SH-SY5Y (cell line): ENCODE measurements around the gene CTTNBP2NL.

ENCODE experiments used
- GATA2 ChIP-seq: IDR thresholded peaks from 2 replicates; pipeline ENCODE4 v1.6.1; 2011; ENCODE audit warnings: mild to moderate bottlenecking, low read depth, low read length
- GATA3 ChIP-seq: IDR thresholded peaks from 2 replicates; pipeline ENCODE4 v1.6.1; 2011; ENCODE audit warnings: low read depth, mild to moderate bottlenecking, low read length, moderate library complexity

CTTNBP2NL gene

DNA sequence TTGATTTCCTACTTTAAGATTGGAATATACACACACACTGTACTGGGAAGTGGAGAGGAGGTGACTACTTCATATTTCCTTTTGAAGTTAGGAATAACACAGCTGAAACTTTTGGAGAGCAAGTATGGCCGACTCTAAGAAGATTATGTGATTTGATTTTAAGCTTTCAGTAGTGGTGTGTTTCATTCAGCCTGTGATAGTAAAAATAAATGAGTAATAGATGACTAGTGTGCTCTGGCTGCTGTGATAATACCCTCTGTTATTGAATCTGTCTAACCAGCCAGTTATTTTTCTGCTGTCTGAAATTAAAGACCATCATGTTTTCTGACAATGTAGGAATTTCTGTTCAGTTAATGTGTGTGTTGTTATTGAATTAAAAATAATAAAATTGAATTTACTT, 48.3 kb downstream of the CTTNBP2NL start:
- TF ChIP-seq GATA2 (no peak), GATA3 (no peak)

DNA sequence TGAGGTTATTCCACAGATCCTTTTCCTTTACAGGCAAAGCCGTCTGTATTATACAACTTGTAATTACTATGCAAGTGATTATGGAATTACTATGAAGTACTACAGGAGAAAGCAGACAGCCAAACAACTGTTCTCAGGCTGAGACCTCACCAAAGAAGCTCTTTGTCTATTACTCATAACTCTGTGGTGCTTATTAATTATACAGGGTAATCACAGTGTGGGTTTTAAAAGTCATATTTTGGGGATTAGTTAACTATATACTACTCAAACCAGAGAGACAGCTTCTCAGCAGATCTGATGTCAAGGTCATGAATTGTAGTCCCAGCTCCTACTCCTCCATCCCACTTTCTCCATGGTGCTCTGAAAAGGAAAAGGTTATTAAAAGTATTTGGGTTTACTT, 49.6 kb downstream of the CTTNBP2NL start:
- TF ChIP-seq GATA2: no peak
- TF ChIP-seq GATA3: no peak

DNA sequence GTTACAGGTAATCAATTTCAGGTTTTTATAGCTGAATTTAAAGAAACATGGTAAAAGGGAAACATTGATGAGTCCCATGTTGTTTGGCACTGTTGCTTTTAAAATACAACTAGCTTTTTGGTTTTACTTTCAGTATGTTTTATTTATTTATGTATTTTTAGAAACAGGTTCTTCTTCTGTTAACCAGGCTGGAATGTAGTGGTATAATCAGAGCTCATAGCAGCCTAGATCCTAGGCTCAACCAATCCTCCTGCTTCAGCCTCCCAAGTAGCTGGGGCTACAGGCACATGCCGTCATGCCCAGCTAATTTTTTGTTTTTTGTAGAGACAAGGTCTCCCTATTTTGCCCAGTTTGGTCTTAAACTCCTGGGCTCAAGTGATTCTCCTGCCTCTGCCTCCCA, 50.4 kb downstream of the CTTNBP2NL start:
- TF ChIP-seq GATA3 (no peak), GATA2 (no peak)

DNA sequence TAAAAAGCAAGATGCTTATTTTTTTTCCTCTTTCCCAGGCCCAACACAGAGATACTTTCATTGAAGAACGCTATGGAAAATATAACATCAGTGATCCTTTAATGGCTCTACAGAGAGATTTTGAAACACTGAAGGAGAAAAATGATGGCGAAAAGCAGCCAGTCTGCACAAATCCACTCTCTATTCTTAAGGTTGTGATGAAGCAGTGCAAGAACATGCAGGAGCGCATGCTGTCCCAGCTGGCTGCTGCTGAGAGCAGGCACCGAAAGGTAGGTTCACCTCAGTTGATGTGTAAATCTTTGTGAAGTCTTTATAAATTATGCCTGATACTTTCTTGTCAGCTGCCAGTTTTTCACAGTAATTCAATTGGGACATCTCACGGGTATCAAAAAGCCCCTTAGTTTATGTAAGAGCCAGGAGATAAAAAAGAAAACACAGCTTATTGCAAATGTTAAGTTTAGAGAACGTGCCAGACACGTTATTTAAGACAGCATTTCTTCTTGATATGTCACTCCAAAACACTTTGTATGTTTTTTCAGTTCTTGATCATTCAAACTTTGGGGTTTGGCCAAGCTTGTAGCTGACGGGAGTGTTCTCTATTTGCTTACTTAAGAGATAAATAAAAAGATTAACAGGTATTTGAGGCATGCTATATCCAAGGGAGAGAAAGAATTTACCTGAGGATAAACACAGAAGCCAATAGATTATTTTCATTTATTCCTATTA, 53.1 kb downstream of the CTTNBP2NL start:
- TF ChIP-seq GATA2: no peak
- no peak for TF ChIP-seq GATA3

DNA sequence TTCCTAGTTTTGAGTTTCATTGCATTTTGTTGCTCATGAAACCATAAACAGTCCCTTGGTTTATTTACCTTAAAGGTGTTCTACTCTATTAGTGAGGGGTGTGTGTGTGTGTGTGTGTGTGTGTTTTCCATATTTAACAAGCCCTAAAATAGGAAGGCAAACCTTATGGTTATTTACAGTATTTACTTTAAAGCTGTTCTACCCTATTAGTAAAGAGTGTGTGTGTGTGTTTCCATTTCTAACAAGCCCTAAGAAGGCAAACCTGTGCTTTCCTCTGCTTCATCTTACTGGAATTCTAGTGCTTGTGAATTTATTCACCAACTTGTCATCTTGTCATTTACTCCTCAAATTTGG, 53.6 kb downstream of the CTTNBP2NL start:
- TF ChIP-seq GATA3: no peak
- TF ChIP-seq GATA2: no peak

DNA sequence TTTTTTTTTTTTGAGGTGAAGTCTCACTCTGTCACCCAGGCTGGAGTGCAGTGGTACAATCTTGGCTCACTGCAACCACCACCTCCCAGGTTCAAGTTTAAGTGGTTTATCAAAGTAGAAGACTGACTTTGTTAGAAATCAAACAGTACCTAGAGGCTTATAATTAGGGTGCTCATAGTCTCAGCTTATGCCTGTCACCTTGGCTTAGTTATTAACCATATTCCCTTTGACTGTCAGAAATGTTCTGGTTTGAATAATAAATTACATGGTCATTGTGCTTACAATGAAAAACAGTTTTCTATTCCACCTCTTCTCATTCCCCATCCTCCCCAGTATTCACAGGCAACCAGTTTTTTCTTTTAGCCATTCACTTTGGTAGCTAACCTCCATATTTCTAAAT, 54.8 kb downstream of the CTTNBP2NL start:
- no peak for TF ChIP-seq GATA3
- TF ChIP-seq GATA2: no peak

DNA sequence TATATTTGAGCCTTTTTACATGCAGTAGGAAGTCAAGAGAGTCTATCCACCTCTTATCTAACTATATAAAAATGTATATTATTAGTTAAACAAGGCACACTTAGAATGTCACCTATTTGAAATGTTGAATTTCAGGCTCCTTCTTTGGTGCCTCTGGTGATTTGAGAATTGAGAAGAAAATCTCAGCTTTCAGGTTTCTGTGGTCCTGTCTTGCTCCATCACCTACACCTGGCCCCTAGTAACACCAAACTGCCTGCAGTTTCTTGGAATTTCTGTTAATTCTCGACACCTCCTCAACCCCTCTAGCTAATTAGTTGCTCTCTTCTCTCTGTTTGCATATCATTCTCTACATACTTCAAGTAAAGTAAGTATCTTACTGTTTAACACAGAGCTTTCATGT, 57.9 kb downstream of the CTTNBP2NL start:
- no peak for TF ChIP-seq GATA3
- TF ChIP-seq GATA2: no peak

DNA sequence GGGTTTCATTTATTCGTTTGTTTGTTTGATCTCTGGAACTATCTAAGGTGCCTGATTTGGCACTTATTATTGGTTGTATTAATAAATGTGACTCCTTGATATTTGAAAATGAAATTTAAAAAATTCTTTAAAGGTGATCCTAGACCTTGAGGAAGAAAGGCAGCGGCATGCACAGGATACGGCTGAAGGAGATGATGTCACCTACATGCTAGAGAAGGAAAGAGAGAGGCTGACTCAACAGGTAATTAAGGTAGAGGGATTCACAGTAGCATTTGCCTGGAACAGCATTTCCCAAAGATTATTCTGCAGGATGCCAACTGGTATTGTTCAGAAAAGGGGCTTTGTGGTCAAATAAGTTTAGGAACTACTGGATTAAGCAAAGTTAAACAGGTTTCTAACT, 58.3 kb downstream of the CTTNBP2NL start:
- TF ChIP-seq GATA2 (no peak), GATA3 (no peak)

DNA sequence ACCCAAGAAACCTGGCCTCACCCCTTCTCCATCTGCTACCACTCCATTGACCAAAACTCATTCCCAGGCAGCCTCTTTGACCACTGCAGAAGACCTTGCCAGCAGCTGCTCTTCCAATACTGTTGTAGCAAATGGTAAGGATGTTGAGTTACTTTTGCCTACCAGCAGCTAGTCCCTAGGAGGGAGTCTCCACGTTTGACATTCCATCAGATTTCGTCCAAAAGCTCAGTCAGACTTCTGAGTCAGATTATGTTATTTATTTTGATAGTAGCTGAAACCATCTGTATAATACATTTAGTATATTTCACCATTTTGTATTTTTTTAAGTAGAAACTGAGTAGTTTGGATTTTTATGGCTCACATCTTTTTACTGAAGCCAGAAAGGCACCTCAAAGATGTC, 61.2 kb downstream of the CTTNBP2NL start:
- TF ChIP-seq GATA2: no peak
- no peak for TF ChIP-seq GATA3

DNA sequence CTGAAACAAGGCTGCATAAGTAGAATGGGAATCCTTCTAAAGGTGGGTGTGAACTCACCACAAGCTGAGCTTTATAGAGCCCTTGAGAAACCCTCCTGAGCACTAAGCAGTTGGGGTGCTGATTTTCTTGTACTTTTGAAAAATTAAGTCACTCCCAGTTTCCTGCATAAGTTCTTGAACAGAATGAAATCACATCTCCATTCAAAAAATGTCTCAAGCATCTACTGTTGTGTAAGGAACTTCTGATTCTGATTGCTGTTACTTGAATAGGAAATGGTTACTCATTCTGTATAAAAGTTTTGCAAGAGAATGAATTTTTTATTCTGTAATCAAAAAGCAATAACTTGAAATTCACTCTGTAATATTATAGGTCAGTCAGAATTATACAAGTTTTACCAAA, 61.9 kb downstream of the CTTNBP2NL start:
- TF ChIP-seq GATA3: no peak
- no peak for TF ChIP-seq GATA2

DNA sequence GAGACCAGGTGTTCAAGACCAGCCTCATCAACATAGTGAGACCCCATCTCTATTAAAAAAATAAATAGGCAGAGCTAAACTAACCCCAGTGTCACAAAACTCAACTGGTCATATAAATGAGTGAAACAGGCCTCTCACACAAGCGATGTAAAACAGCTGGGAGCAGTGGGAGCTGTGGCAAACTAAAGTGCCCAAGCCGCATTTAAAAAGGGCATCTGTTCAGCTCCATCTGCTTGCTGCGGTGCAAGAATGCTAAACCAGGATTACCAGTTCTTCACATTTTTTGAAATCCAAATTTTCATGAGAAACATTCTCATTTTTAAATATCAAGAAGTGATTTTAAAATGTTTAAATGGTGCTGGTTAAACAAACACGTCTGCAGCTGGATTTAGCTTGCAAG, 62.7 kb downstream of the CTTNBP2NL start:
- no peak for TF ChIP-seq GATA3
- no peak for TF ChIP-seq GATA2

DNA sequence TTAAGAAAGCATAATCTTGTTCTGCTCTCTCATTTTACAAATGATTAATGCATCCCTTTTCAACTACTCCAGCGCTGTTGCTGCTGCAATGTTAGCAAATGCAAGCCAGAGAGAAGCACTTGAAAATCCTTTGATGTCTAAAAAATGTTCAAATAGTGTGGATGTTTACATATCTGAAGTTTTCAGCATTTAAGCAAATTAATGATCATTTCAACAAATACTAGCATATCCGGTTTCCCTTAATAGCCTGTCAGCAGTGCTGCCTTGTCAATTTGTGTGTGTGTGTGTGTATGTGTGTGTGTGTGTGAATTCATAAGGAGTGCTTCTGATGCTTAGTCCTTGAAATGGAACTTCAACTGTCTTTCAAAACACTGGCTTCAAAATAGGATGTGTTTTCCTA, 64.6 kb downstream of the CTTNBP2NL start:
- TF ChIP-seq GATA2: no peak
- no peak for TF ChIP-seq GATA3

DNA sequence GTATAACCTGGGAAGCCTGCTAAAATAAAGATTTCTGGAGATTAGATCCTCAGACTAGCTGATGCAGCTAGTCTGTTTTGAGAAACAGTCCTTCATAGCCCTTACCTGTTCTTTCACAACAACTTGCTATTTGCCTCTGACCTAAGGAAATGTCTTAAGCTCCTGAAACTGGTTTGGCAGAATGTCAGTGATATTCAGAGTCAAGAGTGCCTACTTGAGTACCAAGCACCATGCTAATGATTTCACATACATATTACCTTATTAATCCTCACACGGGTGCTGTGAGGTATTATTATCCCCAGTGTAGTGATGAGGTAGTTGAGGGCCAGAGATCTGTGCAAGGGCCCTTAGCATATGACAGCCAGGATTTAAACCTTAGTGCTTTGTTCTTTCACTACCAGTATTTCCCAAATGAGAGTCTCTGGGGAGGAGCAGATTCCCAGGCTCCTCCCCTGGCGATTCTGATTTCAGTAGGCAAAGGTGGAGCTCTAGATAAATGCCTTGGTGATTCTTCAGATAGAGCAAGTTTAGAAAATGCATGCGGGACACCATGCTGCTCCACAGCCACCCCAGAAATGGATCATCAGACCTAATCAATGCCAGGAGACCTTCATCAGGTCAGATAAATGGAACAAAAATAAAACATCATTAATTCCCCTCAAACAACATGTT, 65.3 kb downstream of the CTTNBP2NL start:
- no peak for TF ChIP-seq GATA2
- TF ChIP-seq GATA3: no peak

DNA sequence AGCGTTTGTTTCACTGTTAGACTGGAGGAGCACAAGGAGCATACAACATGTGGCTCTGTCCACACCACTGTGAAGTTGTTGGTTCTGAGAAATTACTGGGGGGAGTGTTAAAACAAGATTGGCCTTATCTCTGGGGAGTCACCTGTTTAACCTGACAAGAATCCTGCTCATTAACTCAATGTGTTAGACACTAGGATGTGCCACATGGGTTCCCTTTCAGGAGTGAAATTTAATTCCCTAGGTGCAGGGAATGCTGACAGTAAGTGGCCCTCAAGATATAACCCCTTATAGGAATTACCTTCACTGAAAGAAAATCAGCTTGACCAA, 66.9 kb downstream of the CTTNBP2NL start:
- TF ChIP-seq GATA3 (no peak), GATA2 (no peak)

DNA sequence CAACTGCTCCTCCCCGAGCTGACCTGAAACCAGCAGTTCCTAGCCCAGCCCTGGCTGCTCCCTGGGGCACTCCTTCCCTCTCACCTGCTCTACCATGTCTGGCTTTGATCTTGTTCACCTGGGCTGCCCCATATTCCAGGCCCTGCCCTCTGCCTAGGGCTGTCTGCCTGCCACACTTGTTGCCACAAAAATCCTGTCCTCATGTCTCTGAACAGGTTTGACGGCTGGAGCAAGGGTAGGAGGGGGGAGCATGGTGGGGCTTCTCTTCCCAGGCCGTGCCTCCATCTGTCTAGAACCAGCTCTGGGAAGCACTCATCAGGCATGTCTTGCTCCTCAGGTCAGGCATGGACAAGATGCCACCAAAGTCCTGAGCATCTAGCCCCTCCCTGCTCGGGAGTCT, 68.5 kb downstream of the CTTNBP2NL start:
- no peak for TF ChIP-seq GATA3
- TF ChIP-seq GATA2: no peak

DNA sequence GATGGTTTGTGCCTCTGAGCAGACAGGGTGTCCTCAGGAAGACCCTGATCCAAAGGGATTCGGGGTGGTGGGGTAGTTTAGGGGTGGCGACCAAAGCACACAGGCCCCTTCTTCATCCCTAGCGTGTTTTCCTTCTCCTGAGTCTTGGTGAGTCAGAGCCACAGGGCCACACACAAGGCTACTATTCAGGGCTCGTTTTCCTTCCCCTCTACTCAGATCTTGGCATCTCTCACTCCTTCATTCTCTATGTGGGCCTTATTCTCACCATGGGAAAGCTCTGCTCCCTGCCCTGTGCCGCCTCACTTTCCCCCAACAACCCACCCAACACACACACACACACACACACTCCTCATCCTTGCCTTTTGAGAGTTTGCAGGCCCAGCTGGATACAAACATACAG, 69.1 kb downstream of the CTTNBP2NL start:
- TF ChIP-seq GATA2: no peak
- no peak for TF ChIP-seq GATA3
